Renal pelvis (tissue), 4 donors: ENCODE results near the gene KLHL42. TPM values are rescaled to one million over a fixed set of nuclear protein-coding genes. Genes with fewer than 3 reads are reported as not detected.
A peak's percentile ranks its signal among the peaks of the same experiment; 100 is the strongest.
"Not testable (repeated sequence)": the region's sequence is repeated elsewhere in the genome, so short reads cannot be mapped to it uniquely, and the experiment has no call there.

Experiments
- DNase-seq: peaks from one replicate; pipeline ENCODE4 v3.0.0-alpha.2; 2013
- polyA plus RNA-seq, 3 donors: library from polyadenylated mRNA; unstranded; fragments of 120-200 nt; gene quantifications; one replicate each; pipeline ENCODE4 v1.2.1, GENCODE V29; 2013; ENCODE audit not compliant: insufficient read length in 3 of 3

KLHL42 gene
- polyA plus RNA-seq, 3 donors, result 28.0 to 46.0 (median 42.3) TPM

DNA sequence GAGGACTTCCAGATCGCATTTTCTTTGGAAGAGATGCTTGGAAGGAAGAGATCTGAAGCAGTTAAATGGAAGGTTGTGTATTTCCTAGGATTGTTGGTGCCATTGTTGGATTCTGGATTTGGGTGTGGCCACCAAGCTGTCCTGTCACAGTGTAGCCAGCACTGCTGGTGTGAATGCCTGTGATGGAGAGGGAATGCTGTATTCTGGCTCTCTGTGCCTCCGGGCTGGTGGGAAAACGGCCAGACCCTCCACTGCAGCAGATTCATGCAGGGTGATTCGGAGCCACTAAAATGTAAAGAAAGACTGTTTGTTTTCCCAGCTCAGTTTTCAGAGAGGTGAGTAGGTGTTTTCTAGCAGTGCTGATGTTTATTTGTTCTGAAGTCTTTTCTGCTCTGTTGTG is 30.7 kb downstream of the KLHL42 start:
- no peak for DNase-seq

- no peak for DNase-seq
Observed at GRCh38 chr12:27812502-27812901, 32.5 kb downstream of the KLHL42 start.

DNA sequence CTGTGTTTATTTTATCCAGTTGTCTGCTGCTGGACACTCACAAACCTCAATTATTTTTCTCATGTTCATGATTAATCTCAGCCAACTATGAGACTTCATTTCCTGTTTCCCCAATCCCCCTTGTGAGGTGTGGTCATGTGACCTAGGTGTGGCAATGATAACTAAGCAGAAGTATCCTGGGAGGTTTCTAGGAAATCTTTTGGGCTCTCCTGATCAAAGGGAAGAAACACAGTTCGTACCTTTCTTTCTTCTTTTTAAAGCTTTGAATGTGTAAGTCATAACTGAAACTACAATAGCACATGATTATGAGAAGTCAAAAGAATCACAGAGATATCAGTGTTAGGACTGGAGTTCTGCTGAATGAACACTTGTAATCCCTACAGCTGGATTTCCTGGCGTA is 34.4 kb downstream of the KLHL42 start:
- no peak for DNase-seq

DNA sequence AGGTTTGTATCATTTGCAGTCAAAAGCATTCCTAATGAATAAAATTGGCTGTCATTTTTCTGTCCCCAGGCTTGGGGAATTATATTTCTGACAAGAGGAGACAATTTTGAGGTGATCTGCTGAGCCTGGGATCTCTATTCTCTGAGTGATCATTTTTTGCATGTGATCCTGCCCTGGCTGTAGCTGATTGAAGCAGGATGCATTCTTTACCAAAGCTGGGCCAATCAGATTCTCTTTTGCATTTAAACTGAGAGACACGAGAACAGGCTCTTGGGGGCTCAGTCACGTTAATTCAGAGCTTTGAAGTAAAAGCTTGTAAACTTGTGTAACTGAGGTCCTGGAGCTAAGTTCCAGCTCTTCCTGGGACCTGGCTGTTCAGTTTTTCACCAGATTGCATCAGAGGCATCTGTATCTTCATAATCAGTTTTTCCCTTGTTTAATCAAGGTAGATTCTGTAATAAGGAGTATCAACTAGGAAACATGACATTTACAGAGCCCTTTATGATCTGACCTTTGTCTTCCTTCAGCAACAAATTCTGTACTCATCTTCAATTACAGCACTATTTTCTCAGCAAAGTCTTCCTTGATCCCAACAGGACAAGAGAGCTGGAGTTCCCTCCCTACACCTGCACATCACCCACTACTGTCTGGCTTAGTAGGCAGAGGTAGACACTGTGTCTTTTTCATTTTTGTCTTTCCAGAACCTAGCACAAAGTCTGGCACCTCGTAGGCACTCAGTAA is 35.0 kb downstream of the KLHL42 start:
- DNase-seq, result no peak

- no peak for DNase-seq
Observed at GRCh38 chr12:27817766-27818165, 37.7 kb downstream of the KLHL42 start.

- no peak for DNase-seq
Observed at GRCh38 chr12:27818401-27818918, 38.4 kb downstream of the KLHL42 start.

DNA sequence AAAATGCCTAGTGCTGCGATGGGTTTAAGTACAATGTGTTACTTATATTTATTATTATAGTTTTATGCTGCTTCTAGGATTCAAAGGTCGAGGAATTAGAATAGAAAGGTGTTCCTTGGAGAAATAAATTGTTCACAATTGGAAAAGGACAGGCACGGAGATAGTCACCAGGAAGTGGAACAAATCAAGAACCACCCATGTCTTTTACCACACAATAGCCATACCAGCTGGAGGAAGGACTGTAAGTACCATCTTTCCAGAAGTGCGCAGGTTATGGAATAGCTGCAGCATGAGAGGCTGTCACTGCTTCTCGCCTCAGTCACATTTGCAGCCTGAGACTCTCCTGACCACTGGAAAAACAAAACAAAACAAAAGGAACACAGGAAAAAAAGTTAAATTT is 40.5 kb downstream of the KLHL42 start:
- no peak for DNase-seq

DNA sequence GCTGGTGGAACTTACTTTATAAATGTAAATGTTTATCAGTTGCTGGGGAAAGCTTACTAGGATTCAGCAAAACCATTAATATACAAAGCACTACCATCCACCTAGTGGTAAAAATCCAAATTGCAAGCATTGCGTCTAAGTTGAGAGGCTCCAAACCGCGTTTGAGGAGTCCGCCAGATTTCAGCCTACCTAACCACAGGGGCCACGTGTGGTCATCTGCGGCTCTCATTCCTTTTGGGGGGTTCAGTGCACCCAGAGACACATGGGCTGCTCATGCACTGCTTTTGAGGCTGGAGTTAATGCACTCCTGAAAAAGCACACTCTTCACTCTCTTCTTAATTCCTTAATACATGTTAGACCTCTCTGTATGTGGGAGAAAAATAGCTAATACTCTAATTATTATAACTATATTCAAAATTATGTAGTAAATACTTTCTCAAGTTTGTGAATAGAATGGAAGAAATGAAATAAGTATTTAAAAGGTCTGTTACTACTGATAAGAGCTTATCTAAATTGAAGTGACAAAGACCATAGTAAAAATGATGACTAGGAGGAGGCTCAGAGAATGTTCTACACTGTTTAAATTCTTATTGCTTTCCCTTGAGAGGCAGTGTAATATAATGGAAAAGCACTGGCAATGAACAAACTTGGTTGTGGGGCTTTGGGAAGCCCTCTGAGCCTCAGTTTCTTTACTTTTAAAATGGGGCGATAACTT is 41.4 kb downstream of the KLHL42 start:
- DNase-seq, result peak; percentile 81

GRCh38 chr12:27822076-27822712 is 42.2 kb downstream of the KLHL42 start:
- no peak for DNase-seq

GRCh38 chr12:27823038-27823437 is 43.0 kb downstream of the KLHL42 start:
- no peak for DNase-seq

- DNase-seq, result no peak
Observed at GRCh38 chr12:27824126-27824842, 44.3 kb downstream of the KLHL42 start.

DNA sequence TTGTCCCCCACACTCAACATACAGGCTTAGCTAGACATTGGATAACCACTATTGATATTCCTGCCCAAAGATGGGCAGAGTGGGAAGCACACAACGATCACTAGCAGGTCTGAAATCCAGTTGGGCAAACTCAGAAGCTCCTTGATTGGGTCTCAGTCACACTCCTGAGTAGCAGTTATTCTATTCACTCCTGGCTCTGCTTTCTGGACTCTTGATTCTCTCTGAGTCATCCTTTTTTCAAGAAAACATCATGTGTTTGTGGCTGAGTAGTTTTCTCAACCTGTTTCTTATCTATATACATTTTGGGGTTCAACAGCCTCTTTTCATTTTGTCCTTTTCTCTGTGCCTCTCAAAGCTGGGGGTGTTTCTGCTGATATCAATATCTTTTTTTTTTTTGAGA is 46.0 kb downstream of the KLHL42 start:
- DNase-seq, result no peak

- DNase-seq, result no peak
Observed at GRCh38 chr12:27828196-27828595, 48.2 kb downstream of the KLHL42 start.

- DNase-seq, result no peak
Observed at GRCh38 chr12:27838543-27839185, 58.6 kb downstream of the KLHL42 start.

DNA sequence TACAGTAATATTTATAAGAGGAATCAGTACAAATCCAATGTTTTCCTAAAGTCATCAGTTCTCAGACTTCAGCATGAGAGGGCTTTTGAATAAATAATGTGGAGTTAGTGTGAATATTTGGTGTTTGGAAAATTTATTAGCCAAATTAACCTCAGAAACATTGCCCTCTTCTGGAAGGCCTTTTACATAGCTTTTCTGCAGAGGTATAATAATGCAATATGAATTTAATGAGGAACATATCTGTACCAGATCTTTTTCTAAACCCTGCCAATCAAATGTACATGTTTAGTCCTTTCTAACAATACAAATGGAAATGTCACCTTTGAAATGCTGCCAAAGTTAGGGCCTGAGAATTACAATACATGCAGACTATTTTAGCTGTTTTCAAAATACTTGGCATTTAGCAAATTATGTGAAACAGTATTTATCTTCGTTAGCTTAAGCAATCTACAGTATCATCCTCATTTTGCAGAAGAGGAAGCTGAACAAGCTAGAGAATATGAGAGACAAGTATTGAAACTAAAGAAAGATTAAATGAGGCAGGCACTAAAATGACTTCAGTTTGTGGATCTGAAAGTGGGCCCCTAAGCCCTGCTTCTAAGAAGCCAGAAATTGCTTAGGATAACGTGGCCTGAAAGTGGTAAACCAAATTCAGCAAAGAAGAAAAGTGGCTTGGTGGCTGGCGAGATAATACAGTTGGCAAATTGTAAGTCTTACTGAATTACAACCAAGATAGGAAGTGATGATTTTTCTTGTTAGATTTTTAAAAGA is 60.4 kb downstream of the KLHL42 start:
- no peak for DNase-seq

DNA sequence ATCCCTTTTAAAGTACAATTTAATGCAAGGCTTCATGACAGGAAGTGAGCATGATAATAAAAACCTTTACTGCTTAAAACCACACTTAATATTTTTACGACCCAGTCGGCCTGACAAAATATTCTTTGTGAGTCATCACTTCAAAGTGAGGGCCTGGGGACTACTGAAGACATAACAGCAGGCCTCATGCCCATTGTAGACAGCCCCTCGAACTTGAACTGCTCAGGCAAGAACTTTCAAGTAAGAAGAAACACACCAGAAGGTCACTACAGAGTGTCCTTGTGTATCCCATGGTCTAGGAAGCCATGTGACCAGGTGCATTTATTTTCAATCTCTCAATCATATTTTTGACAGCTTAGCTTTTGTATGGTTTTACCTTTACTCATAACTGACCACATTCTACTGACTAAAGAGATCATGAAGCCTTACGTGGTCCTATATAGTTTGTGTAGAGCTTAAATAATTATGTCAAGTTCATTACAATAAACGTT is 61.4 kb downstream of the KLHL42 start:
- no peak for DNase-seq

GRCh38 chr12:27843714-27844245 is 63.7 kb downstream of the KLHL42 start:
- DNase-seq, result no peak

DNA sequence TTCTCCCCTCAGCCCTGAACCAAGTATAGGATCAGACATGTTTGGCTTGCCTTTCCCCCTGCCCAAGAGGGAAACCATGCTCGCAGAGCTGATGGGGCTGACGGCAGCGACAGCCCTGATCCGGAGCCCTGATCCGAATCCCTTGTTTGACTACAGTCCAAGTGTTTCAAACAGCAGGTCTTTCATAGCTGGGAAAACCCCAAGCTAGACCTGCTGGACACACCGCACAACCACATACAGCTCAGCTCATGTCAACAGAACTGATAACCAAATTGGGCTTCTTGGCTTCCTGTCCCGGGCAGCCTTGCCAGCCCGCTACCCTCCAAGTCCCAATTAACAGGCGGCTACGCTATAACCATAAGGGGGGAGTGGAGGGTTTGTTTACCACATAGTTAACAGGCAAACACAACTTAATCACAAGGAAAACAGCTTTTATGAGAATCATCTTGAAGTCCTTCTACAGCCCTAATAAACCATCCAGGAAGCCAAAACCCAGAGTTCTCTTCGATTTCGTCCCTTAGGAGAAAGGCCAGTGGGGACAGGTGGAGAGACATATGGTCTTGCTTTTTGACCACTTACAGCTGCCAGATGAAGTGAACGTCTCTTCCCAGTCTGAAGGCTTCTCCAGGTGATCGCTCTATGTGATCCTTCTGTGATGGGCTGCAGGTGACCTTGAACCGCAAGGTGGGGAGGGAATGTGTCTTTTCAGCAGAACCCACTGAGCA is 64.5 kb downstream of the KLHL42 start:
- no peak for DNase-seq

GRCh38 chr12:27845187-27845586 is 65.2 kb downstream of the KLHL42 start:
- no peak for DNase-seq

DNA sequence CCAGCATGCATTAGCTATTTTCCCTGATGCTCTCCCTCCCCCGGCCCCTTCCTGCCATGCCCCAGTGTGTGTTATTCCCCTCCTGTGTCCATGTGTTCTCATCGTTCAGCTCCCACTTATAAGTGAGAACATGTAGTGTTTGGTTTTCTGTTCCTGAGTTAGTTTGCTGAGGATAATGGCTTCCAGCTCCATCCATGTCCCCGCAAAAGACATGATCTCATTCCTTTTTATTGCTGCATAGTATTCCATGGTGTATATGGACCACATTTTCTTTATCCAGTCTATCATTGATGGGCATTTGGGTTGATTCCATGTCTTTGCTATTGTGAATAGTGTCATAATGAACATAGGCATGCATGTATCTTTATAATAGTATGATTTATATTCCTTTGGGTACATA is 65.7 kb downstream of the KLHL42 start:
- not testable (repeated sequence) for DNase-seq
